ENCODE data around the gene EIF5A. TPM values are rescaled to one million over a fixed set of nuclear protein-coding genes. Genes with fewer than 3 reads are reported as not detected.

Gene EIF5A
- total and polyA plus RNA-seq, 7 experiments from 2014 or later = 158 to 666 (median 453) TPM

- intact Hi-C loops (cut with micrococcal nuclease) = loop anchor here (1.0 to 5.0 kb wide), 10 partner anchors 8 to 358 kb away; partner anchors contain the start of genes EIF5A (in 2 of the 2), GPS2 (in 2 of the 2), TMEM102 (in 2 of the 2) and PHF23 (in 1 of the 2)
- peaks cover 15 to 33% of the 10 kb centered on the region in 2 donors for H3K4me1 ChIP-seq (ENCODE audit: control insufficient read depth in 2 of 2, insufficient read depth in 2 of 2, low read length in 2 of 2)
- CTCF ChIA-PET = interaction anchor here (0.7 to 2.8 kb wide), 9 partner anchors 15 to 109 kb away, joined by 3 to 11 read pairs (median 4); partner anchors contain the start of genes ACADVL and TMEM95
- POLR2A ChIA-PET = interaction anchor here (0.6 to 22.8 kb wide), 20 partner anchors 8 to 358 kb away, joined by 3 to 336 read pairs (median 6); partner anchors contain the start of genes EIF5A, GPS2, SLC16A13 and TMEM102
- DNase-seq (peak in 2 of 9 donors; percentile 37 to 39), ATAC-seq (peak; percentile 63)
- H3K27ac Mint-ChIP-seq = peak within 1 kb of the TSS; percentile 93 to 99 (median 97)
- H3K36me3 ChIP-seq (ENCODE audit: control insufficient read depth in 2 of 3, insufficient read depth in 3 of 3, low read length in 3 of 3) = peaks cover 0 to 36% (median 0%) of the 10 kb centered on the region in 3 experiments
- no peaks in the 10 kb centered on the region for H3K27me3 ChIP-seq (ENCODE audit: control insufficient read depth in 2 of 2, insufficient read depth in 2 of 2, low read length in 2 of 2)
- peak within 1 kb of the TSS; percentile 88 for H3K27ac ChIP-seq (ENCODE audit: low read depth, low read length)
- H3K4me3 Mint-ChIP-seq = peak within 1 kb of the TSS; percentile 89 to 100 (median 96)
- H3K4me1 Mint-ChIP-seq = peaks cover 23 to 63% (median 43%) of the 10 kb centered on the region in 7 donors
- no peaks in the 10 kb centered on the region for H3K27me3 Mint-ChIP-seq
- no peaks in the 10 kb centered on the region for H3K9me3 ChIP-seq (ENCODE audit: control insufficient read depth in 2 of 3, low read length in 3 of 3)
- peaks cover 0 to 6% (median 0%) of the 10 kb centered on the region in 11 donors for H3K9me3 Mint-ChIP-seq
- H3K4me3 ChIP-seq (ENCODE audit: low read length) = peak within 1 kb of the TSS; percentile 95
- H3K36me3 Mint-ChIP-seq = peaks cover 0 to 6% (median 0%) of the 10 kb centered on the region in 5 donors
Observed at GRCh38 chr17:7328840-7329373, 21.5 kb downstream of the EIF5A start, which contains the start of gene NEURL4. Gene NEURL4, minus strand, starts transcription at chr17:7329335. Its CDS starts 23 bp downstream, at chr17:7329312.

DNA sequence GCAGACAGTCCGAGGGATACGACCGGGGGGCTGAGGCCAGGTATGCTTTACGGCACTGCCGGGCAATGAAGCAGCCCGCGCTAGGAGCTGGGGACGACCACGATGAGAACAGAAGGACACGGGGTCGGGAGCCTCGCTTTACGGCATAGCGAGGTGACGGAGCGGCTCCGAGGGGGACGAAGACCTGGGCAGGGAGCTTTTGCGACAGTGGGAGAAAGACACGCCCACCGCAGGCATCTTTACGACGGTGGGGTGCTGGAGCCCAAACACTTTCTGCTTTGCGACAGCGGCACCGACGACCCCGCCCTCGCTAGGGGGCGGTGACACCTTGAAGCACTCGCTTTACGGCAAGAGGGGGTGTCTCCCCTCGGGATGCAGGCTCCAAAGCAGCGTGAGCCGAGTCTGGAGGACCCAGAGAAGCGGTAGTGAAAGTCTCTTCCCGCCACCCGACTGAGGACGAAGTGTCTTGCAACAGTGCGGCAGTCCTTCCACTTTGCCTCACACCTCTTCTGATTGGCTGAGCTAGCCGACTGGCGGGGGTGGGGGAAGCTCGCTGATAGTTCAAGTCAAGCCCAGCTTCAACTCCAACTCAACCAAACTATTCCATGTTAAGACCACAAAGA lies 22.1 kb downstream of the EIF5A start:
- Histone ChIP-seq H3K4me1 (ENCODE audit: control insufficient read depth in 2 of 2, insufficient read depth in 2 of 2, low read length in 2 of 2) (peaks cover 15 to 36% of the 10 kb centered on the region in 2 donors), H3K27ac (ENCODE audit: low read depth, low read length) (peak overlapping the region; percentile 88), H3K27me3 (ENCODE audit: control insufficient read depth in 2 of 2, insufficient read depth in 2 of 2, low read length in 2 of 2) (no peaks in the 10 kb centered on the region), H3K4me3 (ENCODE audit: low read length) (peak overlapping the region; percentile 95), H3K9me3 (ENCODE audit: control insufficient read depth in 2 of 3, low read length in 3 of 3) (no peaks in the 10 kb centered on the region), H3K36me3 (ENCODE audit: control insufficient read depth in 2 of 3, insufficient read depth in 3 of 3, low read length in 3 of 3) (peaks cover 0 to 30% (median 0%) of the 10 kb centered on the region in 3 experiments)
- peak; percentile 84 to 98 (median 98) for DNase-seq
- intact Hi-C loops (cut with micrococcal nuclease) = loop anchor here (1.0 to 5.0 kb wide), 10 partner anchors 8 to 358 kb away; partner anchors contain the start of genes EIF5A (in 2 of the 2), GPS2 (in 2 of the 2), TMEM102 (in 2 of the 2) and PHF23 (in 1 of the 2)
- Mint-ChIP-seq H3K36me3 (peaks cover 0 to 6% (median 0%) of the 10 kb centered on the region in 5 donors), H3K27me3 (no peaks in the 10 kb centered on the region), H3K27ac (peak overlapping the region; percentile 93 to 99 (median 97)), H3K4me1 (peaks cover 29 to 61% (median 44%) of the 10 kb centered on the region in 7 donors), H3K4me3 (peak overlapping the region; percentile 89 to 100 (median 96)), H3K9me3 (peaks cover 0 to 6% (median 0%) of the 10 kb centered on the region in 11 donors)
- ChIA-PET POLR2A (interaction anchor here (0.6 to 22.8 kb wide), 27 partner anchors 9 to 357 kb away, joined by 3 to 336 read pairs (median 5); partner anchors contain the start of genes EIF5A, GPS2, MPDU1 and POLR2A), CTCF (interaction anchor here (0.6 to 2.8 kb wide), 14 partner anchors 9 to 246 kb away, joined by 3 to 11 read pairs (median 4); partner anchors contain the start of gene TMEM95)
- peak; percentile 91 for ATAC-seq

DNA sequence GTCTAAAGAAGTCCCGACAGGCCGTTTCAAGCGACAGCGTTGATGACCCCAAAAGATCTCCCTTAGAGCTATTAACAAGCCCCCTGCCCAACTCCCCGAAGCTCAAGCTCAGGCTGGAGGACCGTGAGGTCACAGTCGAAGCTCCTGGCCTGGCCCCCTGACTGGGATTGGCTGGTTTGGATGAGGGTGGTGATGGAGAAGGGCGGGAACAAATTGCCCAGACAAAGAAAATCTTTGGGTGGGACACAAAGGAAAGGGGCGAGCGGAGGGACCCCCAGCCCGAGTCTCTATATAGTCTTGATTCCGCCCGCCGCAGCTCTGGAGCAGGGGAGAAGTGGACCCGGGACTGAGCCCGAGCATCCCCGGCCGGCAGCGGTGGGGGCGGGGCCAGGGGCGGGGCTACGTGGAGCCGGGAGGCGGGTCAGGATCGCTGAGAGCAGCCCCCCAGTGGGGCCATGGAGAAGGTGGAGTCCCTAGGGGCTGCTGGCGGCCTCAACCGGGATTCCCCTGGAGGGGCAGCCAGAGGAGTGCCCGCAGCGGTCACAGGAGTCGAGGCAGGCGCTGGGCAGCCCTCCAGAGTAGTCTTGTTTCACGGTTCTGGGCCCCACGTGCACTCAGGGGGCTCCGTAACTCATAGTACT lies 22.7 kb downstream of the EIF5A start:
- Mint-ChIP-seq H3K27ac (peak overlapping the region; percentile 93 to 99 (median 97)), H3K4me3 (peak overlapping the region; percentile 89 to 100 (median 96)), H3K4me1 (peaks cover 34 to 67% (median 51%) of the 10 kb centered on the region in 7 donors), H3K36me3 (peaks cover 0 to 6% (median 0%) of the 10 kb centered on the region in 5 donors), H3K27me3 (no peaks in the 10 kb centered on the region), H3K9me3 (peaks cover 0 to 6% (median 0%) of the 10 kb centered on the region in 11 donors)
- Histone ChIP-seq H3K27me3 (ENCODE audit: control insufficient read depth in 2 of 2, insufficient read depth in 2 of 2, low read length in 2 of 2) (no peaks in the 10 kb centered on the region), H3K9me3 (ENCODE audit: control insufficient read depth in 2 of 3, low read length in 3 of 3) (no peaks in the 10 kb centered on the region), H3K36me3 (ENCODE audit: control insufficient read depth in 2 of 3, insufficient read depth in 3 of 3, low read length in 3 of 3) (peaks cover 0 to 24% (median 0%) of the 10 kb centered on the region in 3 experiments), H3K4me3 (ENCODE audit: low read length) (peak overlapping the region; percentile 95), H3K4me1 (ENCODE audit: control insufficient read depth in 2 of 2, insufficient read depth in 2 of 2, low read length in 2 of 2) (peaks cover 15 to 41% of the 10 kb centered on the region in 2 donors), H3K27ac (ENCODE audit: low read depth, low read length) (peak overlapping the region; percentile 88)
- intact Hi-C loops (cut with micrococcal nuclease) = loop anchor here (1.0 to 5.0 kb wide), 10 partner anchors 7 to 357 kb away; partner anchors contain the start of genes EIF5A (in 2 of the 2), GPS2 (in 2 of the 2), TMEM102 (in 2 of the 2) and PHF23 (in 1 of the 2)
- DNase-seq = peak in 6 of 9 donors; percentile 60 to 87 (median 84)
- ATAC-seq = peak; percentile 76
- ChIA-PET CTCF (interaction anchor here (0.6 to 2.8 kb wide), 14 partner anchors 10 to 245 kb away, joined by 3 to 11 read pairs (median 4); partner anchors contain the start of gene TMEM95), POLR2A (interaction anchor here (0.6 to 22.8 kb wide), 26 partner anchors 9 to 357 kb away, joined by 3 to 336 read pairs (median 6); partner anchors contain the start of genes EIF5A, GPS2, MPDU1 and POLR2A)

- ChIA-PET POLR2A (interaction anchor here (1.0 to 22.8 kb wide), 6 partner anchors 10 to 25 kb away, joined by 5 to 336 read pairs (median 12); partner anchors contain the start of genes EIF5A and GPS2), CTCF (interaction anchor here (1.4 to 2.8 kb wide), 2 partner anchors 14 to 25 kb away, joined by 5 to 11 read pairs; partner anchors contain the start of gene TMEM95)
- peaks cover 20 to 46% of the 10 kb centered on the region in 2 donors for H3K4me1 ChIP-seq (ENCODE audit: control insufficient read depth in 2 of 2, insufficient read depth in 2 of 2, low read length in 2 of 2)
- peak overlapping the region in 7 of 10 donors; percentile 89 to 100 (median 96) for H3K4me3 Mint-ChIP-seq
- DNase-seq (no peak), ATAC-seq (no peak)
- no peaks in the 10 kb centered on the region for H3K27me3 ChIP-seq (ENCODE audit: control insufficient read depth in 2 of 2, insufficient read depth in 2 of 2, low read length in 2 of 2)
- intact Hi-C loops (cut with micrococcal nuclease) = no loop called here
- peaks cover 0 to 6% (median 0%) of the 10 kb centered on the region in 11 donors for H3K9me3 Mint-ChIP-seq
- peak overlapping the region; percentile 95 for H3K4me3 ChIP-seq (ENCODE audit: low read length)
- H3K27ac Mint-ChIP-seq = peak overlapping the region in 7 of 9 donors; percentile 8 to 99 (median 95)
- H3K27me3 Mint-ChIP-seq = no peaks in the 10 kb centered on the region
- H3K9me3 ChIP-seq (ENCODE audit: control insufficient read depth in 2 of 3, low read length in 3 of 3) = no peaks in the 10 kb centered on the region
- peaks cover 0 to 19% (median 0%) of the 10 kb centered on the region in 3 experiments for H3K36me3 ChIP-seq (ENCODE audit: control insufficient read depth in 2 of 3, insufficient read depth in 3 of 3, low read length in 3 of 3)
- H3K27ac ChIP-seq (ENCODE audit: low read depth, low read length) = peak overlapping the region; percentile 88
- H3K4me1 Mint-ChIP-seq = peaks cover 39 to 72% (median 56%) of the 10 kb centered on the region in 7 donors
- H3K36me3 Mint-ChIP-seq = peaks cover 0 to 6% (median 0%) of the 10 kb centered on the region in 5 donors
Observed at GRCh38 chr17:7330638-7331015, 23.2 kb downstream of the EIF5A start.

GRCh38 chr17:7332111-7332510 lies 24.7 kb downstream of the EIF5A start:
- intact Hi-C loops (cut with micrococcal nuclease) = no loop called here
- Mint-ChIP-seq H3K9me3 (peaks cover 0 to 6% (median 0%) of the 10 kb centered on the region in 11 donors), H3K27ac (peak overlapping the region; percentile 38 to 96 (median 92)), H3K4me3 (peak overlapping the region; percentile 52 to 88 (median 76)), H3K4me1 (peaks cover 48 to 78% (median 64%) of the 10 kb centered on the region in 7 donors), H3K27me3 (no peaks in the 10 kb centered on the region), H3K36me3 (peaks cover 0 to 9% (median 2%) of the 10 kb centered on the region in 5 donors)
- H3K27me3 ChIP-seq (ENCODE audit: control insufficient read depth in 2 of 2, insufficient read depth in 2 of 2, low read length in 2 of 2) = no peaks in the 10 kb centered on the region
- H3K4me1 ChIP-seq (ENCODE audit: control insufficient read depth in 2 of 2, insufficient read depth in 2 of 2, low read length in 2 of 2) = peaks cover 26 to 53% of the 10 kb centered on the region in 2 donors
- H3K4me3 ChIP-seq (ENCODE audit: low read length) = peak overlapping the region; percentile 19
- ChIA-PET CTCF (interaction anchor here (0.9 kb wide), 1 partner anchor 23 kb away, joined by 3 read pairs; the partner anchor contains the start of gene TMEM95), POLR2A (interaction anchor here (0.7 to 22.8 kb wide), 3 partner anchors 16 to 113 kb away, joined by 3 to 336 read pairs (median 98); partner anchors contain the start of genes EIF5A and GPS2)
- H3K9me3 ChIP-seq (ENCODE audit: control insufficient read depth in 2 of 3, low read length in 3 of 3) = no peaks in the 10 kb centered on the region
- DNase-seq (no peak), ATAC-seq (no peak)
- peak overlapping the region; percentile 55 for H3K27ac ChIP-seq (ENCODE audit: low read depth, low read length)
- peaks cover 0 to 9% (median 0%) of the 10 kb centered on the region in 3 experiments for H3K36me3 ChIP-seq (ENCODE audit: control insufficient read depth in 2 of 3, insufficient read depth in 3 of 3, low read length in 3 of 3)

Measured in naive thymus-derived CD4-positive, alpha-beta T cell (primary cell).